Pancreas (tissue), 10 donors: ENCODE results near the gene TMIE. TPM values are rescaled to one million over a fixed set of nuclear protein-coding genes. Genes with fewer than 3 reads are reported as not detected.

Experiments
- ATAC-seq, 4 donors: fragments of 200-7000 bp; cut with Tn5 transposase; one replicate each; pipeline versions ENCODE4 v1.8.0 to v1.9.1; 2020; ENCODE audit warnings: mild to moderate bottlenecking in 4 of 4, moderate library complexity in 4 of 4
- DNase-seq, 6 donors: peaks; one replicate each; pipeline ENCODE4 v3.0.0-alpha.2; 2020
- FAIRE-seq: peaks from 2 replicates; lab custom pipeline; 2012; peaks lifted over from hg19 to GRCh38; lab: Jason Lieb, UNC
- H3K27ac ChIP-seq, 4 donors: fragments of 200-600 bp; sonication (generic); 1 replicate in 3 of 4; 2 replicates in 1 of 4; pipeline versions ENCODE4 v1.5.0 to v1.8.0; 2020
- H3K27me3 ChIP-seq, 4 donors: fragments of 200-600 bp; one replicate each; pipeline ENCODE4 v1.8.0; 2021
- H3K36me3 ChIP-seq, 3 donors: fragments of 200-600 bp; sonication (generic) in 1 of 3; one replicate each; pipeline versions ENCODE4 v1.5.0 to v1.8.0; 2020 to 2021
- H3K4me1 ChIP-seq, 3 donors: fragments of 200-600 bp; one replicate each; pipeline ENCODE4 v1.8.0; 2021
- H3K4me3 ChIP-seq, 4 donors: fragments of 200-600 bp; sonication (generic) in 2 of 4; one replicate each; pipeline versions ENCODE4 v1.5.0 to v1.8.0; 2020 to 2021
- H3K9me3 ChIP-seq, 4 donors: fragments of 200-600 bp; one replicate each; pipeline ENCODE4 v1.8.0; 2021
- WGBS, 2 donors: extraction: QIAGEN DNeasy Blood & Tissue Kit; methylation state at CpG; one replicate each; pipeline ENCODE4 v1.1.7; 2013; 5-methylcytosine and 5-hydroxymethylcytosine counted together
- intact Hi-C, 3 donors: fragments of 100-400 bp; cut with DNase I; formaldehyde crosslinking; loops; one replicate each; pipeline versions ENCODE4 v1.11.1 to v1.14.2; 2022
- polyA plus RNA-seq, 2 donors: library from polyadenylated mRNA; stranded (reverse); fragments of 200-250 nt; gene quantifications; one replicate each; pipeline ENCODE4 v1.2.3, GENCODE V29; 2013
- total RNA-seq, 6 donors: library from RNA; stranded (reverse); fragmentation: NEBNext Ultra II Directional in 4 of 6; extraction: Animal tissue kit (Norgen Biotek cat#: 25700) in 4 of 6; gene quantifications; one replicate each; pipeline versions ENCODE4 v1.2.1 to v1.2.4, GENCODE V29; 2021 to 2023
- TF ChIP-seq, protein P1 (sequence below), 4 donors: fragments of 200-600 bp; sonication (generic) in 3 of 4; IDR thresholded peaks; one replicate each; pipeline versions ENCODE4 v1.5.0 to v1.8.0; 2021; ENCODE audit warnings: antibody characterized with exemption in 4 of 4
- donor health status: healthy with polysubstance abuse.
- donor health status: DM: no; HTN: no; CAD: no; lungs with moderate emphysema.
- donor health status: DM: no; HTN: no; CAD: no.
- donor health status: control.
- donor health status: control.
- donor health status: Bipolar disorder and iron deficiency.
- donor health status: DM: yes; HTN: yes; CAD: no.
- donor health status: DM: no; HTN: no; CAD: no.
- donor health status: DM: no; HTN: no; CAD: no.
- donor health status: DM: yes; HTN: yes; CAD: no.

Gene TMIE
- total and polyA plus RNA-seq, 8 donors: 0.08 to 0.52 (median 0.14) TPM; not detected in 1

DNA sequence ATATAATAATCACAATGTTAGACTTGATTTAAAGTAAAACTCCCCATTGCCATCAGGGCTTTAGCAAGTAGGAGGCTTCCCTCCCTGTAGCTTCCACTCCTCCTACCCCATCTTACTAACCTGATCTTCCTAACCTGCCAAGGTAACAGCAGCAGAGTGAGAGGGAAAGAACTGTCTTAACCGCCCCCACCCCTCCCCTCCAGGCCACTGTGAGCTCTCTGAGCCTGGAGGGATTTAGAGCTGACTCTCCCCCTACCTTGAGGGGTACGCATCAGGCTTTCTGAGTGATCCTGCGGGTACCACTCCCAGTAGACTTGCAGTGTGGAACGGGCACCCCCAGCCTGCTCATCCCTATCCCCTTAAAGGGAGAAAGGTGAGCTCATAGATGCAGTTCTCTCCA is 27.8 kb downstream of the TMIE start:
- no peak overlapping the region for H3K27ac ChIP-seq
- H3K4me1 ChIP-seq: peaks cover 0 to 7% (median 4%) of the 10 kb centered on the region in 3 donors
- no peak overlapping the region for H3K4me3 ChIP-seq
- TF ChIP-seq, protein P1, sequence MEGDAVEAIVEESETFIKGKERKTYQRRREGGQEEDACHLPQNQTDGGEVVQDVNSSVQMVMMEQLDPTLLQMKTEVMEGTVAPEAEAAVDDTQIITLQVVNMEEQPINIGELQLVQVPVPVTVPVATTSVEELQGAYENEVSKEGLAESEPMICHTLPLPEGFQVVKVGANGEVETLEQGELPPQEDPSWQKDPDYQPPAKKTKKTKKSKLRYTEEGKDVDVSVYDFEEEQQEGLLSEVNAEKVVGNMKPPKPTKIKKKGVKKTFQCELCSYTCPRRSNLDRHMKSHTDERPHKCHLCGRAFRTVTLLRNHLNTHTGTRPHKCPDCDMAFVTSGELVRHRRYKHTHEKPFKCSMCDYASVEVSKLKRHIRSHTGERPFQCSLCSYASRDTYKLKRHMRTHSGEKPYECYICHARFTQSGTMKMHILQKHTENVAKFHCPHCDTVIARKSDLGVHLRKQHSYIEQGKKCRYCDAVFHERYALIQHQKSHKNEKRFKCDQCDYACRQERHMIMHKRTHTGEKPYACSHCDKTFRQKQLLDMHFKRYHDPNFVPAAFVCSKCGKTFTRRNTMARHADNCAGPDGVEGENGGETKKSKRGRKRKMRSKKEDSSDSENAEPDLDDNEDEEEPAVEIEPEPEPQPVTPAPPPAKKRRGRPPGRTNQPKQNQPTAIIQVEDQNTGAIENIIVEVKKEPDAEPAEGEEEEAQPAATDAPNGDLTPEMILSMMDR (IDR thresholded peaks at IDR 0.05): no peak
- peak in 1 of 6 donors; percentile 12 for DNase-seq
- no peaks in the 10 kb centered on the region for H3K9me3 ChIP-seq
- H3K27me3 ChIP-seq: no peaks in the 10 kb centered on the region
- H3K36me3 ChIP-seq: no peaks in the 10 kb centered on the region
- no peak for ATAC-seq
- 89 to 97% methylated on average over 4 of the region's 4 CpGs for WGBS, 2 donors
- no peak for FAIRE-seq
- intact Hi-C loops: no loop called here

GRCh38 chr3:46730819-46731218 is 29.6 kb downstream of the TMIE start:
- DNase-seq: no peak
- Histone ChIP-seq H3K4me1 (peaks cover 0 to 7% (median 4%) of the 10 kb centered on the region in 3 donors), H3K27me3 (no peaks in the 10 kb centered on the region), H3K4me3 (no peak overlapping the region), H3K27ac (no peak overlapping the region), H3K9me3 (no peaks in the 10 kb centered on the region), H3K36me3 (no peaks in the 10 kb centered on the region)
- TF ChIP-seq, protein P1 (IDR thresholded peaks at IDR 0.05): no peak
- WGBS, 2 donors: 26 to 32% methylated on average over 2 of the region's 2 CpGs
- peak in 3 of 4 donors; percentile 61 to 76 (median 68) for ATAC-seq
- FAIRE-seq: no peak
- intact Hi-C loops: no loop called here

- peak in 1 of 6 donors; percentile 7 for DNase-seq
- no peaks in the 10 kb centered on the region for H3K36me3 ChIP-seq
- FAIRE-seq: no peak
- TF ChIP-seq, protein P1 (IDR thresholded peaks at IDR 0.05): no peak
- 84 to 87% methylated on average over 3 of the region's 3 CpGs for WGBS, 2 donors
- no peak for ATAC-seq
- no peak overlapping the region for H3K4me3 ChIP-seq
- intact Hi-C loops: no loop called here
- H3K9me3 ChIP-seq: no peaks in the 10 kb centered on the region
- H3K4me1 ChIP-seq: peaks cover 0 to 7% (median 4%) of the 10 kb centered on the region in 3 donors
- H3K27ac ChIP-seq: no peak overlapping the region
- no peaks in the 10 kb centered on the region for H3K27me3 ChIP-seq
Measured at GRCh38 chr3:46731795-46732194, 30.6 kb downstream of the TMIE start.

- peak in 1 of 6 donors; percentile 17 for DNase-seq
- WGBS, 2 donors: 79 to 86% methylated on average over 9 of the region's 9 CpGs
- ATAC-seq: no peak
- H3K4me1 ChIP-seq: peaks cover 0 to 7% (median 4%) of the 10 kb centered on the region in 3 donors
- no peak overlapping the region for H3K27ac ChIP-seq
- no peak for FAIRE-seq
- H3K9me3 ChIP-seq: no peaks in the 10 kb centered on the region
- intact Hi-C loops: no loop called here
- H3K4me3 ChIP-seq: no peak overlapping the region
- H3K36me3 ChIP-seq: no peaks in the 10 kb centered on the region
- H3K27me3 ChIP-seq: no peaks in the 10 kb centered on the region
- TF ChIP-seq, protein P1 (IDR thresholded peaks at IDR 0.05): no peak
Measured at GRCh38 chr3:46733026-46733800, 32.0 kb downstream of the TMIE start.

- intact Hi-C loops: no loop called here
Measured at GRCh38 chr3:46734773-46735172, 33.6 kb downstream of the TMIE start.

More at GRCh38 chr3:46734773-46735172, 33.6 kb downstream of the TMIE start:
- H3K4me3 ChIP-seq: no peak overlapping the region
- no peak overlapping the region for H3K27ac ChIP-seq
- no peaks in the 10 kb centered on the region for H3K27me3 ChIP-seq
- WGBS, 2 donors: 69 to 81% methylated on average over 4 of the region's 4 CpGs
- no peak for FAIRE-seq
- no peak for ATAC-seq
- TF ChIP-seq, protein P1 (IDR thresholded peaks at IDR 0.05): no peak
- peaks cover 0 to 7% (median 4%) of the 10 kb centered on the region in 3 donors for H3K4me1 ChIP-seq
- no peaks in the 10 kb centered on the region for H3K36me3 ChIP-seq
- peak in 1 of 6 donors; percentile 34 for DNase-seq
- H3K9me3 ChIP-seq: no peaks in the 10 kb centered on the region
